GM21390 (cell line): Measurements from ENCODE around the gene CAVIN1.
A peak's percentile ranks its signal among the peaks of the same experiment; 100 is the strongest.
"Not testable (repeated sequence)": the region's sequence is repeated elsewhere in the genome, so short reads cannot be mapped to it uniquely, and the experiment has no call there.

Experiments used
- ATAC-seq: cut with Tn5 transposase; IDR thresholded peaks from one replicate; pipeline ENCODE4 v1.9.1; 2021; ENCODE audit not compliant: unreplicated experiment

CAVIN1 gene

GRCh38 chr17:42422958-42423712 is at the start of gene CAVIN1:
TSS of gene CAVIN1 (minus strand) at chr17:42423256. CDS start at chr17:42423097, 159 bp downstream.
- ATAC-seq = no peak

GRCh38 chr17:42467889-42468288 is 44.8 kb upstream of the CAVIN1 start:
- no peak for ATAC-seq

- ATAC-seq = no peak
These were observed 40.9 kb upstream of the CAVIN1 start for GRCh38 chr17:42463976-42464400.

- ATAC-seq = no peak
These were observed 37.3 kb upstream of the CAVIN1 start for GRCh38 chr17:42460371-42460770.

GRCh38 chr17:42459801-42460281 is 36.8 kb upstream of the CAVIN1 start:
- ATAC-seq = no peak

GRCh38 chr17:42459256-42459800 is 36.3 kb upstream of the CAVIN1 start:
- ATAC-seq = no peak

- peak; percentile 61 for ATAC-seq
These were observed 35.6 kb upstream of the CAVIN1 start, which contains the start of gene ATP6V0A1 for GRCh38 chr17:42458497-42459255. TSS of gene ATP6V0A1 (plus strand) at chr17:42458878. CDS start at chr17:42460895, 2,017 bp downstream.

GRCh38 chr17:42457107-42457792 is 34.2 kb upstream of the CAVIN1 start:
- ATAC-seq = no peak

GRCh38 chr17:42456223-42457106 is 33.4 kb upstream of the CAVIN1 start:
- ATAC-seq = no peak

GRCh38 chr17:42454987-42455386 is 31.9 kb upstream of the CAVIN1 start:
- not testable (repeated sequence) for ATAC-seq

GRCh38 chr17:42453439-42453838 is 30.4 kb upstream of the CAVIN1 start:
- ATAC-seq = no peak

GRCh38 chr17:42451270-42451669 is 28.2 kb upstream of the CAVIN1 start:
- ATAC-seq = not testable (repeated sequence)

GRCh38 chr17:42449838-42450237 is 26.8 kb upstream of the CAVIN1 start:
- not testable (repeated sequence) for ATAC-seq

GRCh38 chr17:42449176-42449575 is 26.1 kb upstream of the CAVIN1 start:
- not testable (repeated sequence) for ATAC-seq

GRCh38 chr17:42442196-42442565 is 19.1 kb upstream of the CAVIN1 start:
- no peak for ATAC-seq

- no peak for ATAC-seq
These were observed 18.5 kb upstream of the CAVIN1 start for GRCh38 chr17:42441371-42442195.

- no peak for ATAC-seq
These were observed 15.8 kb upstream of the CAVIN1 start for GRCh38 chr17:42438600-42439567.

- ATAC-seq = no peak
These were observed 13.3 kb upstream of the CAVIN1 start for GRCh38 chr17:42436391-42436790.
